HEK293 (cell line): Measurements from ENCODE around the gene KLF16.
A peak's percentile ranks its signal among the peaks of the same experiment; 100 is the strongest.

Experiments
- CTCF ChIA-PET: fragments of 350-600 bp; formaldehyde crosslinking; extraction: SDS; loops from one replicate; lab custom pipeline; 2021; ENCODE audit warnings: antibody characterized with exemption; lab: Yijun Ruan, JAX
- POLR2A ChIA-PET: fragments of 300-600 bp; formaldehyde crosslinking; extraction: SDS; loops from one replicate; lab custom pipeline; 2020; ENCODE audit warnings: antibody characterized with exemption, inconsistent platforms; lab: Yijun Ruan, JAX
- H3K27ac ChIP-seq: fragments of 200-500 bp; sonication (Bioruptor generic); 2 replicates; pipeline ENCODE4 v1.5.1; 2014; ENCODE audit warnings: low read depth, low read length, control low read depth, inconsistent platforms; ENCODE audit errors: extremely low read depth
- H3K36me3 ChIP-seq, 2 experiments: fragments of 200-500 bp in 1 of 2; sonication (Bioruptor generic) in 1 of 2; 1 replicate in 1 of 2; 2 replicates in 1 of 2; pipeline ENCODE4 v1.5.1; 2014 to 2017; ENCODE audit warnings: inconsistent platforms in 2 of 2, low read length in 2 of 2; ENCODE audit not compliant: control insufficient read depth in 2 of 2, insufficient read depth in 1 of 2
- H3K4me1 ChIP-seq: fragments of 200-500 bp; sonication (Bioruptor generic); 2 replicates; pipeline ENCODE4 v1.5.1; 2014; ENCODE audit warnings: mild to moderate bottlenecking, low read length, inconsistent platforms; ENCODE audit not compliant: control insufficient read depth, insufficient read depth
- H3K4me3 ChIP-seq: 2 replicates; pipeline ENCODE4 v1.5.1; 2011; ENCODE audit warnings: low read depth, mild to moderate bottlenecking, control low read depth, low read length, moderate library complexity
- H3K9me3 ChIP-seq: fragments of 200-500 bp; sonication (Bioruptor generic); 2 replicates; pipeline ENCODE4 v1.5.1; 2014; ENCODE audit warnings: low read depth, low read length, inconsistent platforms; ENCODE audit not compliant: control insufficient read depth, insufficient read depth
- EGR2 ChIP-seq: fragments of 450-650 bp; formaldehyde crosslinking; IDR thresholded peaks from 2 replicates; pipeline ENCODE4 v1.5.1; 2016; ENCODE audit warnings: low read depth, missing biosample characterization, missing genetic modification characterization
- GLI4 ChIP-seq: fragments of 450-650 bp; formaldehyde crosslinking; IDR thresholded peaks from 2 replicates; pipeline ENCODE4 v1.5.1; 2016; ENCODE audit warnings: missing biosample characterization, missing genetic modification characterization
- HIC1 ChIP-seq: fragments of 450-650 bp; formaldehyde crosslinking; IDR thresholded peaks from 2 replicates; pipeline ENCODE4 v1.5.1; 2016; ENCODE audit warnings: missing biosample characterization, missing genetic modification characterization
- HOXD13 ChIP-seq: sonication (generic); formaldehyde crosslinking; IDR thresholded peaks from 2 replicates; pipeline ENCODE4 v1.8.0; 2022; ENCODE audit warnings: missing genetic modification reagents, borderline replicate concordance
- KLF1 ChIP-seq: fragments of 450-650 bp; formaldehyde crosslinking; IDR thresholded peaks from 2 replicates; pipeline ENCODE4 v1.5.1; 2016; ENCODE audit warnings: missing biosample characterization, missing genetic modification characterization
- KLF7 ChIP-seq: fragments of 450-650 bp; formaldehyde crosslinking; IDR thresholded peaks from 2 replicates; pipeline ENCODE4 v1.5.1; 2016; ENCODE audit warnings: missing biosample characterization, missing genetic modification characterization, borderline replicate concordance
- KLF8 ChIP-seq: fragments of 450-650 bp; formaldehyde crosslinking; IDR thresholded peaks from 2 replicates; pipeline ENCODE4 v1.5.1; 2016; ENCODE audit warnings: missing biosample characterization, missing genetic modification characterization
- MYNN ChIP-seq: fragments of 450-650 bp; formaldehyde crosslinking; IDR thresholded peaks from 2 replicates; pipeline ENCODE4 v1.5.1; 2016; ENCODE audit warnings: missing biosample characterization, missing genetic modification characterization, borderline replicate concordance
- OVOL3 ChIP-seq: fragments of 450-650 bp; formaldehyde crosslinking; IDR thresholded peaks from 2 replicates; pipeline ENCODE4 v1.5.1; 2016; ENCODE audit warnings: missing biosample characterization, missing genetic modification characterization
- PATZ1 ChIP-seq: fragments of 450-650 bp; formaldehyde crosslinking; IDR thresholded peaks from 2 replicates; pipeline ENCODE4 v1.5.1; 2016; ENCODE audit warnings: missing biosample characterization, missing genetic modification characterization
- SP7 ChIP-seq: fragments of 450-650 bp; formaldehyde crosslinking; IDR thresholded peaks from 2 replicates; pipeline ENCODE4 v1.5.1; 2016; ENCODE audit warnings: missing biosample characterization, missing genetic modification characterization
- YY1 ChIP-seq: fragments of 450-650 bp; formaldehyde crosslinking; IDR thresholded peaks from 2 replicates; pipeline ENCODE4 v1.5.1; 2018; ENCODE audit warnings: missing biosample characterization, missing genetic modification characterization
- ZBTB7A ChIP-seq: fragments of 450-650 bp; formaldehyde crosslinking; IDR thresholded peaks from 2 replicates; pipeline ENCODE4 v1.5.1; 2016; ENCODE audit warnings: low read depth, missing biosample characterization, missing genetic modification characterization
- ZFHX2 ChIP-seq: fragments of 450-650 bp; formaldehyde crosslinking; conservative IDR thresholded peaks from 2 replicates; pipeline ENCODE4 v1.5.1; 2016; ENCODE audit warnings: missing biosample characterization, missing genetic modification characterization
- ZFP3 ChIP-seq: fragments of 450-650 bp; formaldehyde crosslinking; IDR thresholded peaks from 2 replicates; pipeline ENCODE4 v1.5.1; 2016; ENCODE audit warnings: low read depth, missing biosample characterization, missing genetic modification characterization
- ZNF146 ChIP-seq: fragments of 450-650 bp; formaldehyde crosslinking; IDR thresholded peaks from 2 replicates; pipeline ENCODE4 v1.5.1; 2016; ENCODE audit warnings: missing biosample characterization, missing genetic modification characterization
- ZNF24 ChIP-seq: fragments of 450-650 bp; formaldehyde crosslinking; IDR thresholded peaks from 2 replicates; pipeline ENCODE4 v1.5.1; 2016; ENCODE audit warnings: missing biosample characterization, missing genetic modification characterization
- ZNF248 ChIP-seq: fragments of 450-650 bp; formaldehyde crosslinking; IDR thresholded peaks from 2 replicates; pipeline ENCODE4 v1.5.1; 2017; ENCODE audit warnings: missing biosample characterization, missing genetic modification characterization
- ZNF292 ChIP-seq: fragments of 450-650 bp; formaldehyde crosslinking; IDR thresholded peaks from 2 replicates; pipeline ENCODE4 v1.5.1; 2016; ENCODE audit warnings: low read depth, missing biosample characterization, missing genetic modification characterization, borderline replicate concordance
- ZNF561 ChIP-seq: fragments of 450-650 bp; IDR thresholded peaks from 2 replicates; pipeline ENCODE4 v1.5.1; 2018; ENCODE audit warnings: missing biosample characterization, missing genetic modification characterization, borderline replicate concordance
- ZNF777 ChIP-seq: fragments of 450-650 bp; formaldehyde crosslinking; IDR thresholded peaks from 2 replicates; pipeline ENCODE4 v1.5.1; 2017; ENCODE audit warnings: missing biosample characterization, missing genetic modification characterization, borderline replicate concordance
- ZNF843 ChIP-seq: fragments of 450-650 bp; formaldehyde crosslinking; IDR thresholded peaks from 2 replicates; pipeline ENCODE4 v1.5.1; 2016; ENCODE audit warnings: missing biosample characterization, missing genetic modification characterization
- ZSCAN30 ChIP-seq: fragments of 450-650 bp; IDR thresholded peaks from 2 replicates; pipeline ENCODE4 v1.5.1; 2018; ENCODE audit warnings: missing biosample characterization, mild to moderate bottlenecking, missing genetic modification characterization, moderate library complexity
- ZSCAN5A ChIP-seq: fragments of 450-650 bp; formaldehyde crosslinking; IDR thresholded peaks from 2 replicates; pipeline ENCODE4 v1.5.1; 2016; ENCODE audit warnings: missing biosample characterization, missing genetic modification characterization
- TF ChIP-seq, protein P1 (sequence below): fragments of 450-650 bp; formaldehyde crosslinking; IDR thresholded peaks from 2 replicates; pipeline ENCODE4 v1.5.1; 2017; ENCODE audit warnings: missing biosample characterization, missing genetic modification characterization
- TF ChIP-seq, protein P2 (sequence below): fragments of 450-650 bp; formaldehyde crosslinking; IDR thresholded peaks from 2 replicates; pipeline ENCODE4 v1.5.1; 2016; ENCODE audit warnings: missing biosample characterization, missing genetic modification characterization

Gene KLF16

GRCh38 chr19:1851654-1852580, 11.5 kb downstream of the KLF16 start:
- CTCF ChIA-PET, result interaction anchor here (0.6 kb wide), 1 partner anchor 8 kb away, joined by 3 read pairs; no protein-coding TSS in a partner anchor
- Histone ChIP-seq H3K9me3 (no peaks in the 10 kb centered on the region), H3K27ac (no peak overlapping the region), H3K36me3 (no peaks in the 10 kb centered on the region), H3K4me1 (peaks cover 4% of the 10 kb centered on the region; the same call in 1 of the 2 replicates), H3K4me3 (no peak overlapping the region)
- POLR2A ChIA-PET, result no interaction called here
- TF ChIP-seq ZNF561 (tag by site-specific recombination), result no peak
- TF ChIP-seq ZNF248 (tag by site-specific recombination), result no peak
- peak; percentile 65 for TF ChIP-seq ZFHX2
- no peak for TF ChIP-seq ZSCAN5A (tag by site-specific recombination)
- TF ChIP-seq ZNF843 (tag by site-specific recombination), result no peak
- no peak for TF ChIP-seq ZSCAN30 (tag by site-specific recombination)
- TF ChIP-seq MYNN (tag by site-specific recombination), result no peak
- TF ChIP-seq ZNF292 (tag by site-specific recombination), result no peak
- no peak for TF ChIP-seq ZFP3 (tag by site-specific recombination)
- no peak for TF ChIP-seq YY1 (tag by site-specific recombination)
- no peak for TF ChIP-seq HOXD13
- no peak for TF ChIP-seq SP7
- TF ChIP-seq KLF8, result peak; percentile 48
- 0 out of 2 replicates have a peak, but pooled peaks have one; percentile 24 for TF ChIP-seq ZBTB7A (tag by site-specific recombination)
- no peak for TF ChIP-seq ZNF777 (tag by site-specific recombination)
- TF ChIP-seq ZNF146 (tag by site-specific recombination), result no peak
- TF ChIP-seq HIC1 (tag by site-specific recombination), result no peak
- peak; percentile 53 for TF ChIP-seq EGR2 (tag by site-specific recombination)
- peak; percentile 90 for TF ChIP-seq KLF1
- TF ChIP-seq OVOL3, result no peak
- TF ChIP-seq KLF7, result no peak
- no peak for TF ChIP-seq GLI4
- TF ChIP-seq, protein P1, sequence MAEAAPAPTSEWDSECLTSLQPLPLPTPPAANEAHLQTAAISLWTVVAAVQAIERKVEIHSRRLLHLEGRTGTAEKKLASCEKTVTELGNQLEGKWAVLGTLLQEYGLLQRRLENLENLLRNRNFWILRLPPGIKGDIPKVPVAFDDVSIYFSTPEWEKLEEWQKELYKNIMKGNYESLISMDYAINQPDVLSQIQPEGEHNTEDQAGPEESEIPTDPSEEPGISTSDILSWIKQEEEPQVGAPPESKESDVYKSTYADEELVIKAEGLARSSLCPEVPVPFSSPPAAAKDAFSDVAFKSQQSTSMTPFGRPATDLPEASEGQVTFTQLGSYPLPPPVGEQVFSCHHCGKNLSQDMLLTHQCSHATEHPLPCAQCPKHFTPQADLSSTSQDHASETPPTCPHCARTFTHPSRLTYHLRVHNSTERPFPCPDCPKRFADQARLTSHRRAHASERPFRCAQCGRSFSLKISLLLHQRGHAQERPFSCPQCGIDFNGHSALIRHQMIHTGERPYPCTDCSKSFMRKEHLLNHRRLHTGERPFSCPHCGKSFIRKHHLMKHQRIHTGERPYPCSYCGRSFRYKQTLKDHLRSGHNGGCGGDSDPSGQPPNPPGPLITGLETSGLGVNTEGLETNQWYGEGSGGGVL (tag by site-specific recombination), result no peak
- TF ChIP-seq, protein P2, sequence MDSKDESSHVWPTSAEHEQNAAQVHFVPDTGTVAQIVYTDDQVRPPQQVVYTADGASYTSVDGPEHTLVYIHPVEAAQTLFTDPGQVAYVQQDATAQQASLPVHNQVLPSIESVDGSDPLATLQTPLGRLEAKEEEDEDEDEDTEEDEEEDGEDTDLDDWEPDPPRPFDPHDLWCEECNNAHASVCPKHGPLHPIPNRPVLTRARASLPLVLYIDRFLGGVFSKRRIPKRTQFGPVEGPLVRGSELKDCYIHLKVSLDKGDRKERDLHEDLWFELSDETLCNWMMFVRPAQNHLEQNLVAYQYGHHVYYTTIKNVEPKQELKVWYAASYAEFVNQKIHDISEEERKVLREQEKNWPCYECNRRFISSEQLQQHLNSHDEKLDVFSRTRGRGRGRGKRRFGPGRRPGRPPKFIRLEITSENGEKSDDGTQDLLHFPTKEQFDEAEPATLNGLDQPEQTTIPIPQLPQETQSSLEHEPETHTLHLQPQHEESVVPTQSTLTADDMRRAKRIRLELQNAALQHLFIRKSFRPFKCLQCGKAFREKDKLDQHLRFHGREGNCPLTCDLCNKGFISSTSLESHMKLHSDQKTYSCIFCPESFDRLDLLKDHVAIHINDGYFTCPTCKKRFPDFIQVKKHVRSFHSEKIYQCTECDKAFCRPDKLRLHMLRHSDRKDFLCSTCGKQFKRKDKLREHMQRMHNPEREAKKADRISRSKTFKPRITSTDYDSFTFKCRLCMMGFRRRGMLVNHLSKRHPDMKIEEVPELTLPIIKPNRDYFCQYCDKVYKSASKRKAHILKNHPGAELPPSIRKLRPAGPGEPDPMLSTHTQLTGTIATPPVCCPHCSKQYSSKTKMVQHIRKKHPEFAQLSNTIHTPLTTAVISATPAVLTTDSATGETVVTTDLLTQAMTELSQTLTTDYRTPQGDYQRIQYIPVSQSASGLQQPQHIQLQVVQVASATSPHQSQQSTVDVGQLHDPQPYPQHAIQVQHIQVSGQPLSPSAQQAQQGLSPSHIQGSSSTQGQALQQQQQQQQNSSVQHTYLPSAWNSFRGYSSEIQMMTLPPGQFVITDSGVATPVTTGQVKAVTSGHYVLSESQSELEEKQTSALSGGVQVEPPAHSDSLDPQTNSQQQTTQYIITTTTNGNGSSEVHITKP (tag by site-specific recombination), result 0 out of 2 replicates have a peak, but pooled peaks have one; percentile 11
- no peak for TF ChIP-seq PATZ1 (tag by site-specific recombination)
- TF ChIP-seq ZNF24 (tag by site-specific recombination), result no peak
